DOHH2 (cell line): Measurements from ENCODE around the gene MEGF11.

Experiments
- CTCF ChIP-seq: fragments of 200-600 bp; sonication (generic); IDR thresholded peaks from one replicate; pipeline ENCODE4 v1.5.1; 2014; ENCODE audit warnings: antibody characterized with exemption, mild to moderate bottlenecking, low read depth, low read length; ENCODE audit not compliant: poor library complexity, severe bottlenecking
- EZH2phosphoT487 ChIP-seq: fragments of 200-600 bp; sonication (generic); IDR thresholded peaks from 2 replicates; pipeline ENCODE4 v1.6.1; 2017; ENCODE audit warnings: borderline replicate concordance, mild to moderate bottlenecking, antibody characterized with exemption, low read length, moderate library complexity, mixed read lengths

- TF ChIP-seq CTCF (no peak), EZH2phosphoT487 (no peak)
Observed at GRCh38 chr15:66084704-66085103, 168.8 kb downstream of the MEGF11 start.
